Kasumi-1 (cell line): ENCODE measurements around the gene RNF166.
A peak's percentile ranks its signal among the peaks of the same experiment; 100 is the strongest.

Experiments
- DNase-seq, 2 experiments: peaks; one replicate each; lab custom pipeline; 2025; lab: John Stamatoyannopoulos, UW

The RNF166 gene

DNA sequence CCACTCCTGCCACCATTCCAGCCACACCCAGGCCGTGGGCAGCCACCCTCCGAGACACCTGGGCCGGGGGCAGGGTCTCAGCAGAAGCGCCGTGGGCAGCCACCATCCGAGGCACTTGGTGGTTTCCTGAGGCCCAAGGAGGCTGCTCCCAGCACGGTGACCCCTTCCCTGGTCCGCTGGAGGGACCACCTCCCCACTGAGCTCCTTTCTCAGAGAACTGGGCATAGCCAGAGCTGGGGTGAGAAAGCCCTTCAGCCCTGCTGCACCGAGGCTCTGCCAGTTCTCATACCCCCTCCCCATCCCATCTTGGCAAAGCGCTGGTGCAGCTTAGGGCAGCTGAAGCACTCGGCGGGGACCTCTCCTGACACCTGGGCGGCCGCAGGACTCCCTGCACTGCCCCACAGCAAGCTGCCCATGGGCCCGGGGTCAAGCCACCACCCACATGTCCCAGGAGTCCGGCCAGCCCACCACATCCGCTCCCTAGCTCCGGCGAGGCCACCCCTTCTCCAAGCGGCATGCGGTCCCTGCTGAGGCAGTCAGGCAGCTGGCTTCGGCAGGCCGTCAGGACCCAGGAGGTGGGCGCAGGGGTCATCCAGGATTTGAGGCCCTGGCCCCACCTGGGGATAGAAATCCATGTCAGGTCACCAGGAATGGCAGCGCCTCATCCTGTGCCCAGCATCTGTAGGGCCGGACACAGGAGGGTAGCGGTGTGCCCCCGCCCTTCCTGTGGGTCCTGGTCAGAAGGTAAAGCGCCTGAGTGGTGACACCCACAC lies 54.0 kb downstream of the RNF166 start:
- no peak for DNase-seq

DNA sequence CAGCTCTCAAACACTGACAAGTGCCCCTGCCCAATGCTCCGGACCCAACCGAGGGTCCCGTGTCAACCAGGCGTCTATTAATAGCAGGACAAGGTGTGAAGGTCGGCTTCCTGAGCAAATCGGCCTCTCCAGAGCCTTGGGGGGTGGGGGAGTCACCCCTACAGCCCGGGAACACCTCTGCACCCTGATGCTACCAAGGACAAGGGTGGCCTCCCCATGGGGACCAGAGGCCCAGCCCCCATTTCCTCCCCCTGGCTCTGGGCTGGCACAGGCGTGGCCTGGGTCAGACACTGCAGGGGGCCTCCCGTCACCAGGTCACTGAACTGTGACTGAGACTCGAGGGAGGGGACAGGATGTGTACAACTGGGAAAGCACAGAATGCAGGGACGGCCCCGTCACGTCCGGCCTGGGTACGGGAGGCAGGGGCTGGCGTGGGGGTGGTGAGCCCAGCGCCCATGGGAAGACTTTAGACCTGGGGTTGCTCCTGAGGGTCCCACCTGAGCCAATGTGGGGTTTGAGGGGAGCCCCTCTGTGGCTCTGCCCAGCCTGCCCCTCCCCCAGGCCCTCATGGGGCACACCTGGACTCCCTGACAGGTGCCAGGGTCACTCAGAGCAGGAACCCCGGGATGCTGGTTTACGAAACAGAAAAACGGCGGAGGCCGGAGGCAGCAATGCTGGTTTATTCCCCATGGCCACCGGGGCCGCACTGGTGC lies 54.8 kb downstream of the RNF166 start:
- DNase-seq = peak in 1 of 2 experiments; percentile 27

DNA sequence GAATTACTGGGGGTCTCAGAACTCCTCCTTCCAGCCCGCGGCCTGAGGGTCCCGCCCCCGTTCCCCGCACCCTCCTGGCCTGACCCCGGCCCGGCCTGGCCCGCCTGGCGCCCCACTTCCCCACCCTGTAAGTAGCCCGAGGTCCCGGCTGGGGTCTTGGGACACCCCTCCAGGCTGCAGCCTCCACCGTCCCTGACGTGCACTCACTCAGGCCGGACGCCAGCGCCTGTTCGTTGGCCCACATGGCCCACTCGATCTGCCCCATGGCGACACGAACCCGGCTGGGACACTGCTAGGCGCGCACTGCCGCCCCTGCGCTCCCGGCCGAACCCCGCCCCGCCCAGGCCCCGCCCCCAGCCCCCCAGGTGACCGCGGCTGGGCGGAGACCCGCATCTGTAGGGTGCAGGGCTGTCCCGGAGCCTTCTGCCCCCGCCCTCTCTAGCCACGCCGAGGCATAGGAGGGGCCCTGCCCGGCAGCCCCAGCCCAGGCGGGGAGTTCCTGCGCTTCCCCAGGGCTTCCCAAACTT lies 55.4 kb downstream of the RNF166 start, which contains the start of gene CYBA:
Gene CYBA (minus strand): TSS at position 305 of the 527 bp plus-strand sequence. CDS start 40 bp downstream, at position 265.
- peak; percentile 77 to 80 for DNase-seq

DNA sequence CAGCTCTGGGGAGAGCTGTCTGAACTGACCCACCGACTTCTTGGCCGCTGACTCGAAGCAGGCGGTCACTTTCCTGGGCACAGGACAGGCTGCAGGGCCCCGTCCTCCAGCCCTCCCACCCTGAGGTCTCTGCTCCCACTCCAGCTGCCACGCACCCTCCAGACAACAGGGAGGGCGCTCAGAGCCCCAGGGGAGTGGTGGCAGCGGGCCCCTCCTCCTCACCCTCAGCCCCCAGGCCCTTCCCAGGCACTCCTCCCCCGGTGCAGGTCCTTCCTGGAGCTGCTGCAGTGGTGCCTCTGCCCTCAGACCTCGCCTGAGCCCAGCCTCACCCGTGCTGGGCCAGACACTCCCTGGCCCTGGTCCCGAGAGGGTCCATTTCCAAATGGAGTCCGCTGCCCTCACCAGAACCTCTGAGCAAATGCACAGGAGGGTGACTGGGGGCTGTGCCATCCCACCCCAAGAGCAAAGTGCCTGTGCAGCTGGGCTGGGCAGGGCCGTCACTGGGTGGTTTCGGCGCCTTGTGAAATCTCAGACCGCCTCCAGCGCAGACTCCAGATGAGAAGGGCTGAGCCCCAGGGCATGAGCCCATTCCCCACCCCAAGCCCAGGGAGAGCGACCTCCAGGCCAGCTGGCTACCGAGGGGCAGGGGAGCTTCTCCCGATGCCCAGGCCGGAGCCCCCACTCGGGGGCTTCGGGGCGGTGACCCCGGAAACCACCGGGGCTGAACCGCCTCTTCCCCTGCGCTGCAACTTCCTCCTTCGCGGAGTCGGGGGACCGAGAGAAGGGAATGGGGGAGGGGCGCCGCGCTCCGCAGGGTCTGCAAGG lies 56.1 kb downstream of the RNF166 start:
- peak; percentile 54 to 56 for DNase-seq

DNA sequence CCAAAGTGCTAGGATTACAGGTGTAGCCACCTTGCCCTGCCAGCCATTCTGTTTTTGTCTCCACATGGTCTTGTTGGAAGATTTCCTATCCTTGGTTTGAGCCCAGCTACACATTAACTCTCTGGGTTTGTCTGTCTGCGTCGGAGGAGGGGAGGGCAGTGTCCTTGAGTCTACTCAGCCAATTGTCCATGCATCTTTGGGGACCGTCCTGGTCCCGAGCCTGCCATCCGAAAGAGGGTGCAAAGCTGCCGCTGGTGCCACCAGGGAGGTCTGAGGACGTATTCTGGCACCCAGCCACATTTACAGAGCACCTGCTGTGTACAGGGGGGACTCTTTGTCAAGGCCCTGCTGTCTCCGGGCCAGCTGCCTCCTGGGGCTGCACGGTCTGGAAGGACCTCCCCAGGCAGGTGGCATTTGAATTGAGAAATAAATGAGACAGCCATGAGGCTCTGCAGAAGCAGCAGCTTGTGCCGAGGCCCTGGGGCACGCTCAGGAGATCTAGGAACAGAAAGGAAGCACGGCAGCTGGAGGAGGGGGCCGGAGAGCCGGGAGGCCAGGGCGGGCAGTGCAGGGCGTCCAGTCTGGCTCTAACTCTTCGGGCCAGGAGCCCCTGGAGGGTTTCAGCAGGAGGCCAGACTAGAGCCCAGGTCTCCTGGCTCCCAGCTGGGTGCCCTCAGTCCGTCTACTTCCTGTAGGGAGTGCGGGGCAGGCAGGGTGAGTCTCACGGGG lies 56.8 kb downstream of the RNF166 start:
- DNase-seq = no peak

DNA sequence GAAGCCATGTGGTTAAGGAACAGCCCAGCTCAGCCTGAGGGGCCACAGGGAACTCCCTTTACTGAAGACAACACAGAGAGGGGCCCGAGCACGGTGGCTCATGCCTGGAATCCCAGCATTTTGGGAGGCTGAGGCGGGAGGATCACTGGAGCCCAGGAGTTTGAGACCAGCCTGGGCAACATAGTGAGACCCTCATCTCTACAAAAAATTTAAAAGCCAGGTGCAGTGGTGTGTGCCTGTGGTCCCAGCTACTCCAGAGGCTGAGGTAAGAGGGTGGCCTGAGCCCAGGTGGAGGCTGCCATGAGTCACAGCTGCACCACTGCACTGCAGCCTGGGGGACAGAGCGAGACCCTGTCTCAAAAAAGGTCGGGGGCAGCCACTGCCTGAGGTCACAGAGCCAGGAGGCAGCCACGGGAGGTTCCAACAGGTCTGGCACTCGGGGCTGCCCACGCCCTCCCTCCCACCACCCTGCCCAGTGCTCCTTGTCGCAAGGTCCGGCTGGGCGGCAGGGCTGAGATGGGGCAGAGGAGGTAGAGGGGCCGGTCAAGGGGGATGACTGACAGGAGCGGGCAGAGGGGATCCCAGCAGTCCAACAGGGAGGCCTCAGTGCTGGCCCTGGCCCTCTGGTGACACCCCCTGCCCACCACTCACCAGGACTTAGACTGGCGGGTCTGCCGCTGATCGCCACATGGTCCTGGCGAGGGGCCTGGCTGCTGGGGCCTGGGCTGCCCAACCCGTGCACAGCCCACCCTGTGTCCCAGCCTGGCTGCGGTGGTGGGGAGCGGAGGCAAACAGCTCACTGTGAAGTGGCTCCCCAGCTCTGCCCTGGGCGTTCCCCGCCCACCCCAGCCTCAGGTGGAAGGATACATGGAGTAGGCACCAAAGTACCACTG lies 58.8 kb downstream of the RNF166 start:
- DNase-seq = no peak
